ENCODE data around the gene HPN.

- no peak for TF ChIP-seq CTCF (conservative IDR thresholded peaks at IDR 0.05)
- TF ChIP-seq ZFX (IDR thresholded peaks at IDR 0.05) = no peak
Measured at GRCh38 chr19:35094656-35095055, 53.1 kb downstream of the HPN start.

Measured in C4-2B (cell line).